NCI-H2196 treated with DMSO at 0.1 percent for 48 hours (cell line): ENCODE results near the gene EPHA2.

ENCODE experiments used
- DNase-seq: peaks from one replicate; lab custom pipeline; 2025; ENCODE audit not compliant: unreplicated experiment; lab: John Stamatoyannopoulos, UW

EPHA2 gene

DNA sequence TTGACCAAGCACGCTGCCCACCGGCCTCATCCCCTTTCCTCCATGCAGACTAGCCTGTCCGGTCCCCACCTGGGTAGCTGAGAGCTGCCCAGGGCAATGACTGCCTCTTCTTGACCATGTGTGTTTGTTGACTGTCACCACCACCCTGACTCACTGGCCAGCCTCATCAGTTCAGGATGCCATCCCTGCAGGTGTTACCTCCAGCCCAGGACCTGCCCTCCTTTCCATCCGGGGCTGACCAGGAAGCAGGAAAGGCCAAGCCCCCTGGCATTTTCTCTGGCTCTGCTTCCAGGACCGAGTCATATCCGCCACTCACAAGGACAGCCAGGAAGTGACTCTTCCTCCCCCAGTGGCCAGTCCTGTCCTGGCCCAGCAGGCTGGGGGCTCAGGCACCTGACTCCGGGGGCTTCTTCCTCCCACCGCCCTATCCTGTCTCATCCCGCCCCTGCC lies 17.1 kb downstream of the EPHA2 start:
- DNase-seq: no peak

GRCh38 chr1:16137890-16138467 lies 17.9 kb downstream of the EPHA2 start:
- no peak for DNase-seq

DNA sequence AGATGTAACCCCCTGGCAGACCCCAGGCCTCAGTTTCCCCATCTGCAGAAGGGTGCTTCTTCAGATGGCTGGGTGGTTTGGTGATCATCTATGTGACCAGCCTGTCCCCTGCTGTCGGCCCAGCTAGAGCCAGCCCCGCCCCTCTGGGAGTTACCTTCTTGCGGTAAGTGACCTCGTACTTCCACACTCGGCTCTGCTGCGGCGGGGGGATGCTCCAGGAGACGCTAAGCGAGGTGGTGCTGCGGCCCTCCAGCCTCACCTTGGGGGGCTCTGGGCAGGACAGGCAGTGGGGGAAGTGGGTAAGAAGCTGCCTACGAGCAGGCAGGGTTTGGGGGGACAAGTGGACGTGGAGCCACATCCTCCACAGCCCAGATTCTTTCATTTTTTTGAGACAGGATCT lies 20.4 kb downstream of the EPHA2 start:
- DNase-seq: no peak

GRCh38 chr1:16134906-16135305 lies 21.0 kb downstream of the EPHA2 start:
- DNase-seq: no peak

GRCh38 chr1:16134066-16134801 lies 21.6 kb downstream of the EPHA2 start:
- DNase-seq: no peak

DNA sequence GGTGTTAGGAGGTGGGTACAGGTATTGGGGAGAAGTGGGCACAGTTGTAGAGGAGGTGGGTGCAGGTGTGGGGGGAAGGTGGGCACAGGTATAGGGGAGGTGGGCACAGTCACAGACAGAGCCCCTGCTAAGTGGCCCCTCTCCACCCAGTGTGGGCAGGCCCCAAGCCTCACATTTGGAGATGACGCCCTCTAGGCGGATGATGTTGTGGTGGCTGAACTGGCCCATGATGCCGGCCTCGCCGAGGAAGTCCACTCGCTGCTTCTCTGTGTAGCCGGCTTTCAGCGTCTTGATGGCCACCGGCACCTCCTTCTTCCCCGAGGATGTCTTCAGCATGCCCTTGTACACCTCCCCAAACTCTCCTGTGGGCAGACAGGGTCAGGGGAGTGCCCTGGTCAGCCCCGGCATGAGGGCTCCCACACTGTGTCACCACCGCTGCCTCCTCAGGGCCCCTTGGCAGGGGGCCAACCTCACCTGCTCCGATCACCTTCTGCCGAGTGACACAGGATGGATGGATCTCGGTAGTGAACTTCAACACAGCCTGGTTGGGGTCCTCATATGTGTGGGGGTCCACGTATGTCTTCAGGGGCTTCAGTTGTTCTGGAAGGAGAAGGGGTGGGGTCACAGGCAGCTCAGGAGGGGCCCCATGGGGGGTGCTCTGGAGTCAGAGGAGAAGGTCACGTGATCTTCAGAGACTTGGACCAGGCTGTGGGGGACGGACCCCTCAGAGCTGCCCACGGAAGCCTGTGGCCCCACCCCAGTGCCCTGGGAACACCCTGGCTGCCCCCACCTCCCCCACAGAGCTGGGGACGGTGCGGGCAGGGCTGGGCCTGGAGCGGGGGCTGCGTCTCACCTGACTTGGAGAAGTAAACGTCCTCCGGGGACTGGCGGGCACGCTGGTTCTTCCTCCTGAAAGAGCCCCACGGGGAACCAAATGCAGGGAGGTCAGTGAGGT lies 22.6 kb downstream of the EPHA2 start:
- DNase-seq: no peak

- no peak for DNase-seq
Measured at GRCh38 chr1:16132325-16132785, 23.5 kb downstream of the EPHA2 start.

GRCh38 chr1:16131636-16132324 lies 24.1 kb downstream of the EPHA2 start:
- no peak for DNase-seq

- DNase-seq: no peak
Measured at GRCh38 chr1:16130827-16131226, 25.0 kb downstream of the EPHA2 start.

- no peak for DNase-seq
Measured at GRCh38 chr1:16129921-16130543, 25.8 kb downstream of the EPHA2 start.

DNA sequence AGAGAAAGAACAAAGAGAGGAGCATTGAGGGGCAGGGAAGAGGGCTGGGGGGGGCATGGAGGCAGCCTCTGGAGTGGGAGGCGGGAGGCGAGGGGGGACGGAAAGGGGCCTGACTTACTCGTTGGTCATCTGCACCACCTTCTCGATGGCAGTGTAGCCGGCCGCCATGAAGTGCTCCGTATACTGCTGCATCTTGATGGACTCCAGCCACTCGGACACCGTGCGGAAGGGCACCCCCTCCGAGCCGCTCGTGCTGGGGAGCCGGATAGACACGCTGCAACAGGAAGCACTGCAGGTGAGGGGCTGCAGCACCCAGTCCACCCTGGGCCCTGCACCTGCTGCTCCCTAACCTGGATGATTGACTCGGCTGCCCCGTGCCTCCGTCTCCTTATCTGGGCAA lies 26.6 kb downstream of the EPHA2 start:
- DNase-seq: no peak

- DNase-seq: no peak
Measured at GRCh38 chr1:16128338-16128741, 27.5 kb downstream of the EPHA2 start.

DNA sequence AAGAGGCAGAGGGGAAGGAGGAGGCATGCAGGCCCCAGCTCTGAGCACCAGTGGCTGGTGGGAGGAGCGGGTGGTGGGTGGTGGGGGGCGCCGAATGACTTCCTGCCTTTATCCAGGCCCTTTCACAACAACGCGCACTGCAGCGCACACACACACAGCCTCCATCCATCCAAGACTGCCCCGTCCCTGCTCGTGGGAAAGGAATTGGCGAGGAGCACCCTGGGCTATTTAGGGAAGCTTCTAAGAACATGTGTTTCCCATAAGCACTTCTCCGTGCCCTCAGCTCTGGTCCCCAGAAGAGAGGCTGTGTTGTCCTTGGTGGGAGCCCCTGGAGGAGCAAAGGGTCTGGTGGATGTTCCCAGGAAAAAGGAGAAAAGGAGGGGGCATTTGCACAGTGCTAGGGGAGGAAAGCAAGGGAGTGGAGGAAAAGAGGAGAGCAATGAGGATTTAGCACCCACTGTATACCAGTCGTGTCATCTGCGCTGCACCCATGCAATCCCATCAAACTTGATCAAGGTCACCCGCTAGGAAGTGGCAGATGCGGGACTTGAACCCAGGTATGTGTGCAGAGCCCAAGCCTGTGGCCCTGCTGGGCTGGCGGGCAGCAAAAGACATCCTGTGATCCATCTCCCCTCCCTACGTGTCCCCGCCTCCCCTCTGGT lies 28.1 kb downstream of the EPHA2 start:
- no peak for DNase-seq

- DNase-seq: no peak
Measured at GRCh38 chr1:16126743-16127515, 28.9 kb downstream of the EPHA2 start.

GRCh38 chr1:16126160-16126559 lies 29.7 kb downstream of the EPHA2 start:
- no peak for DNase-seq

DNA sequence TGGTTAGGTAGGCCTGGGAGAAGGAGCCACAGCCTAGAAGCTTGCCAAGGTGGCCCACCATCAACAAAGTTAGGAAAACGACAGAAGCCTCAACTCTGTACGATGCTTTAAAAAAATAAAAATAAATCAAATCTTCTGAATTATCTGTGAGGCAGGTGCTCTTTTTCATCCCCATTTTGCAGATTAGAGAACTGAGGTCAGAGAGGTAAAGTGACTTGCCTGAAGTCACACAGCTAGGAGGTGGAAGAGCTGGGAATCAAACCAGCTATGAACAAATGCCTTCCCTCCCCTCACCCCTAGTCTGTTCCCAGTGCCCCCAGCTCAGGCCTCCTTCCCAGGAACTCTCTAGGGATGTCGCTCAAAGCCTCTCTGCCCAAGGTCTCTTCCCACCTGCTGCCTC lies 30.4 kb downstream of the EPHA2 start:
- no peak for DNase-seq

- no peak for DNase-seq
Measured at GRCh38 chr1:16125088-16125470, 30.8 kb downstream of the EPHA2 start.

- DNase-seq: no peak
Measured at GRCh38 chr1:16124377-16125087, 31.3 kb downstream of the EPHA2 start.

DNA sequence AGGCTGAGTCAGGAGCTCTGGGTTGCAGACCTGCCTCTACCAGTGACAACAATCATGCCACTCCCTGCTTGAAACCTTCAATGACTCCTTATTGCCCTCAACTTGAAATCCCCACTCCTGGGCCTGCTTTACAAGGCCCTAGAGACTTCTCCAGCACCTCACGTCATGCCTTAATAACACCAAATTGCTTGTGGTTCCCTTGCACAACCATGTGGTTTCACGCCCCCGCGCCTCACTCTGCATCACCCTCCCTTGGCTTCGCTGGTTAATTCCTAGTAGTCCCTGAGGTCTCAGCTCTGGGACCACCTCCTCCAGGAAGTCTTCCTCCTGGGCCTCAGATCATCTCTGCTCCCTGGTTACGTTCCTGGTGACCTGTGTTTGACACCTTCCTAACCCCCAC lies 33.0 kb downstream of the EPHA2 start:
- no peak for DNase-seq
